OCI-LY1 (cell line): ENCODE results near the gene CAMK2A.

Experiments
- H2AFZ ChIP-seq: fragments of 200-600 bp; sonication (generic), shearing (Covaris generic); 2 replicates; pipeline ENCODE4 v1.6.0; 2014; ENCODE audit warnings: antibody characterized with exemption, mild to moderate bottlenecking, low read length
- H3F3A ChIP-seq: fragments of 200-600 bp; sonication (generic), shearing (Covaris generic); 2 replicates; pipeline ENCODE4 v1.6.0; 2014; ENCODE audit warnings: mild to moderate bottlenecking, antibody characterized with exemption, low read length, moderate library complexity; ENCODE audit not compliant: insufficient read depth
- H3K27ac ChIP-seq: fragments of 200-600 bp; sonication (generic); 2 replicates; pipeline ENCODE4 v1.5.1; 2014; ENCODE audit warnings: low read length, mixed run types, mild to moderate bottlenecking, low read depth; ENCODE audit not compliant: poor library complexity, severe bottlenecking
- H3K27me3 ChIP-seq: fragments of 200-600 bp; sonication (generic); 2 replicates; pipeline ENCODE4 v1.6.0; 2014; ENCODE audit warnings: antibody characterized with exemption, mild to moderate bottlenecking, low read length, moderate library complexity; ENCODE audit not compliant: insufficient read depth
- H3K36me3 ChIP-seq: fragments of 200-600 bp; sonication (generic); 2 replicates; pipeline ENCODE4 v1.6.1; 2014; ENCODE audit warnings: mild to moderate bottlenecking, antibody characterized with exemption, low read length, moderate library complexity, mixed read lengths; ENCODE audit not compliant: insufficient read depth
- H3K4me1 ChIP-seq: fragments of 200-600 bp; sonication (generic); 2 replicates; pipeline ENCODE4 v1.5.1; 2014; ENCODE audit warnings: mild to moderate bottlenecking, low read length, moderate library complexity; ENCODE audit not compliant: insufficient read depth, severe bottlenecking
- H3K4me2 ChIP-seq: fragments of 200-600 bp; sonication (generic), shearing (Covaris generic); 2 replicates; pipeline ENCODE4 v1.6.1; 2014; ENCODE audit warnings: low read length
- H3K4me3 ChIP-seq: fragments of 200-600 bp; sonication (generic); 2 replicates; pipeline ENCODE4 v1.5.1; 2014; ENCODE audit warnings: low read length, low read depth, mild to moderate bottlenecking, mixed read lengths; ENCODE audit not compliant: poor library complexity, severe bottlenecking
- H3K79me2 ChIP-seq: fragments of 200-600 bp; shearing (Covaris generic); 2 replicates; pipeline ENCODE4 v1.6.1; 2016; ENCODE audit warnings: mixed run types, low read length, mixed read lengths; ENCODE audit not compliant: insufficient read depth
- H3K9ac ChIP-seq: fragments of 200-600 bp; sonication (generic), shearing (Covaris generic); 2 replicates; pipeline ENCODE4 v1.6.1; 2014; ENCODE audit warnings: mild to moderate bottlenecking, low read length, mixed read lengths
- H3K9me2 ChIP-seq: fragments of 200-600 bp; sonication (generic), shearing (Covaris generic); 2 replicates; pipeline ENCODE4 v1.6.1; 2014; ENCODE audit warnings: low read depth, mild to moderate bottlenecking, low read length, mixed read lengths
- H3K9me3 ChIP-seq: fragments of 200-600 bp; shearing (Covaris generic); 2 replicates; pipeline ENCODE4 v1.6.1; 2014; ENCODE audit warnings: low read length, mixed read lengths
- H4K20me1 ChIP-seq: fragments of 200-600 bp; sonication (generic), shearing (Covaris generic); 2 replicates; pipeline ENCODE4 v1.6.0; 2016; ENCODE audit warnings: mild to moderate bottlenecking, low read length; ENCODE audit not compliant: insufficient read depth
- CTCF ChIP-seq: fragments of 200-600 bp; sonication (generic), shearing (Covaris generic); IDR thresholded peaks from 2 replicates; pipeline ENCODE4 v1.5.1; 2017; ENCODE audit warnings: mild to moderate bottlenecking, antibody characterized with exemption, low read length, moderate library complexity, mixed read lengths
- EZH2 ChIP-seq: fragments of 200-600 bp; sonication (generic), shearing (Covaris generic); IDR thresholded peaks from 2 replicates; pipeline ENCODE4 v1.8.0; 2017; ENCODE audit warnings: borderline replicate concordance, mixed run types, mild to moderate bottlenecking, antibody characterized with exemption, low read length, moderate library complexity, mixed read lengths

Gene CAMK2A

GRCh38 chr5:150218693-150219035 lies 70.9 kb downstream of the CAMK2A start:
- Histone ChIP-seq H3K4me3 (no peak overlapping the region), H3K9me3 (no peaks in the 10 kb centered on the region), H3F3A (no peaks in the 10 kb centered on the region), H3K79me2 (no peaks in the 10 kb centered on the region), H2AFZ (no peak overlapping the region), H4K20me1 (no peaks in the 10 kb centered on the region), H3K27me3 (0 out of 2 replicates have a peak, but pooled peaks cover 2% of the 10 kb centered on the region), H3K36me3 (no peaks in the 10 kb centered on the region), H3K9ac (no peak overlapping the region), H3K9me2 (no peaks in the 10 kb centered on the region), H3K27ac (no peak overlapping the region), H3K4me2 (no peak overlapping the region), H3K4me1 (no peaks in the 10 kb centered on the region)
- TF ChIP-seq EZH2 (no peak), CTCF (no peak)

DNA sequence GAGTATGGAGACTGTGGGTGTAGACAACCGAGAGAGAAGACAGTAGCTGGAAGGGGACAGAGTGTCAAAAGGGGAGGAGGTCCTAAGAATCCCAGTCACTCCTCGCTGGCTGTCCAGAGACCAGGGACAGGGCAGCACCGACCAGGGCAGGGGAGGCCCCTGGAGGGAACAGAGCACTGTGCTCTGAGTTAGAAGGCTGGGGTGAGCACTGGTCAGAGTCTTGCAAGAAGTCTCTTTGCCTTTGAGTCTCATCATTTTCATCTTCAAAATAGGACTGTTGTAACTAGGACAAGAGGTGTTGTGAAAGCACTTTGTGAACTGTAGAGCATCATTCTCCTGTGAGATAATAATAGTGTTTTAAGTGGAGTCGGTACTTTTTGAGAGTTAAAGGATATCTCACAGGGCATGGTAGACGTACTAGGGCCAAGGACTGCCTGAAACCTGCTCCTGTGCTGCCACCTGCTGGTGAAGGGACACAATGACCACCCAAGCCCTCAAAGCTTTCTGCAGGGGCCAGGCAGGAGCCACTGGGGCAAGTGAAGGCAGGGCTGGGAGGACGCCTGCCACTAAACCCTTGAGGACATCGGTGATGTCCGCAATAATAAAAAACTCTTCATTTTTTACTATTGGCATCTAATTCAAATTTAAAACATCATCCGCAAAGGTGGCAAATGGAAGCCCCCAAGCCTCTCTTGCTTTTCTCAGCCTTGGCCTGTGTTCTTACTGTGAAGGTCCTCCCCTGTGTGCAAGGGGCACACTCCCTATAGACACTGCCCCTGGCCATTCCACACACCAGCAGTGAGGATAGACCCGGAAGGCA lies 71.5 kb downstream of the CAMK2A start:
- H4K20me1 ChIP-seq, result no peaks in the 10 kb centered on the region
- H3K36me3 ChIP-seq, result no peaks in the 10 kb centered on the region
- H3F3A ChIP-seq, result no peaks in the 10 kb centered on the region
- peak; percentile 89 for TF ChIP-seq CTCF
- no peak for TF ChIP-seq EZH2
- no peak overlapping the region for H2AFZ ChIP-seq
- H3K4me1 ChIP-seq, result no peaks in the 10 kb centered on the region
- no peak overlapping the region for H3K27ac ChIP-seq
- H3K4me2 ChIP-seq, result no peak overlapping the region
- H3K4me3 ChIP-seq, result no peak overlapping the region
- no peaks in the 10 kb centered on the region for H3K9me3 ChIP-seq
- no peaks in the 10 kb centered on the region for H3K79me2 ChIP-seq
- no peaks in the 10 kb centered on the region for H3K27me3 ChIP-seq
- H3K9me2 ChIP-seq, result no peaks in the 10 kb centered on the region
- no peak overlapping the region for H3K9ac ChIP-seq

DNA sequence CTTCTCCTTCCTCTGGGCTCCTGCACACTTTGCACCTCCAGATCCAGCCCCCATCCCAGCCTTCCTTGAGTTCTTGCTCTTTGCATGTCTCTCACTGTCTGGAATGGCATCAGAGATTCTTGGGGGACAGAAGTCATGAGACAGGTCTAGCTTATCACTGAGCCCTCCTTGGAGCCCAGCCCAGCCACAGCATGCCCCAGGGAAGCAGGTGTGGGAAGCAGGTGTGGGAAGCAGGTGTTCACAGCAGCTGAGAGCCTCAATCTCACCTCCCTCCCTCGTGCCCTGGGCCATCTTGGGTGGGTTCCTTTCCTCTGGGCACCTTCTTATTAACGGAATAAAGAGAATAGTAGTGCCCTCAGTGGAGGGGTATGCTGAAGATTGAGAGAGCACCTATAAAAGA lies 72.5 kb downstream of the CAMK2A start:
- H3K4me3 ChIP-seq, result no peak overlapping the region
- no peaks in the 10 kb centered on the region for H3K9me3 ChIP-seq
- H3K4me1 ChIP-seq, result no peaks in the 10 kb centered on the region
- TF ChIP-seq EZH2, result no peak
- no peak for TF ChIP-seq CTCF
- no peaks in the 10 kb centered on the region for H3K9me2 ChIP-seq
- H3K79me2 ChIP-seq, result no peaks in the 10 kb centered on the region
- no peaks in the 10 kb centered on the region for H3K27me3 ChIP-seq
- H4K20me1 ChIP-seq, result no peaks in the 10 kb centered on the region
- no peaks in the 10 kb centered on the region for H3F3A ChIP-seq
- H3K4me2 ChIP-seq, result no peak overlapping the region
- H3K36me3 ChIP-seq, result no peaks in the 10 kb centered on the region
- H2AFZ ChIP-seq, result no peak overlapping the region
- H3K9ac ChIP-seq, result no peak overlapping the region
- no peak overlapping the region for H3K27ac ChIP-seq
